ENCODE measurements around the gene PPP1R36.

PPP1R36 gene

GRCh38 chr14:64536488-64537245, 13.1 kb upstream of the PPP1R36 start:
- peaks cover 10% of the 10 kb centered on the region for H3K4me1 ChIP-seq (ENCODE audit: control insufficient read depth, insufficient read depth, low read length)
- no peak overlapping the region for H3K4me3 ChIP-seq (ENCODE audit: low read length)
- H3K27me3 ChIP-seq (ENCODE audit: control insufficient read depth, insufficient read depth, low read length), result peaks cover 10% of the 10 kb centered on the region
- H3K36me3 ChIP-seq (ENCODE audit: control insufficient read depth, insufficient read depth, low read length), result no peaks in the 10 kb centered on the region
- H3K9me3 ChIP-seq (ENCODE audit: control insufficient read depth, low read length), result no peaks in the 10 kb centered on the region
- no peak overlapping the region for H3K9ac ChIP-seq (ENCODE audit: low read length)

GRCh38 chr14:64540208-64541202, 9.3 kb upstream of the PPP1R36 start, which contains the start of gene HSPA2:
TSS of gene HSPA2 (plus strand) at chr14:64540741. CDS start at chr14:64540850, 109 bp downstream.
- H3K27me3 ChIP-seq (ENCODE audit: control insufficient read depth, insufficient read depth, low read length), result peaks cover 18% of the 10 kb centered on the region
- H3K9me3 ChIP-seq (ENCODE audit: control insufficient read depth, low read length), result no peaks in the 10 kb centered on the region
- H3K4me1 ChIP-seq (ENCODE audit: control insufficient read depth, insufficient read depth, low read length), result peaks cover 18% of the 10 kb centered on the region
- H3K4me3 ChIP-seq (ENCODE audit: low read length), result peak within 1 kb of the TSS; percentile 54
- H3K36me3 ChIP-seq (ENCODE audit: control insufficient read depth, insufficient read depth, low read length), result no peaks in the 10 kb centered on the region
- peak within 1 kb of the TSS; percentile 75 for H3K9ac ChIP-seq (ENCODE audit: low read length)

GRCh38 chr14:64541261-64541971, 8.3 kb upstream of the PPP1R36 start:
- Histone ChIP-seq H3K36me3 (ENCODE audit: control insufficient read depth, insufficient read depth, low read length) (no peaks in the 10 kb centered on the region), H3K27me3 (ENCODE audit: control insufficient read depth, insufficient read depth, low read length) (peaks cover 18% of the 10 kb centered on the region), H3K9ac (ENCODE audit: low read length) (no peak overlapping the region), H3K4me1 (ENCODE audit: control insufficient read depth, insufficient read depth, low read length) (peaks cover 18% of the 10 kb centered on the region), H3K9me3 (ENCODE audit: control insufficient read depth, low read length) (no peaks in the 10 kb centered on the region), H3K4me3 (ENCODE audit: low read length) (peak overlapping the region; percentile 49)

GRCh38 chr14:64541972-64542835, 7.6 kb upstream of the PPP1R36 start:
- Histone ChIP-seq H3K4me1 (ENCODE audit: control insufficient read depth, insufficient read depth, low read length) (peaks cover 18% of the 10 kb centered on the region), H3K27me3 (ENCODE audit: control insufficient read depth, insufficient read depth, low read length) (peaks cover 18% of the 10 kb centered on the region), H3K36me3 (ENCODE audit: control insufficient read depth, insufficient read depth, low read length) (no peaks in the 10 kb centered on the region), H3K9ac (ENCODE audit: low read length) (no peak overlapping the region), H3K9me3 (ENCODE audit: control insufficient read depth, low read length) (no peaks in the 10 kb centered on the region), H3K4me3 (ENCODE audit: low read length) (peak overlapping the region; percentile 49)

GRCh38 chr14:64542836-64543201, 6.9 kb upstream of the PPP1R36 start:
- Histone ChIP-seq H3K27me3 (ENCODE audit: control insufficient read depth, insufficient read depth, low read length) (peaks cover 18% of the 10 kb centered on the region), H3K4me1 (ENCODE audit: control insufficient read depth, insufficient read depth, low read length) (peaks cover 18% of the 10 kb centered on the region), H3K36me3 (ENCODE audit: control insufficient read depth, insufficient read depth, low read length) (no peaks in the 10 kb centered on the region), H3K9me3 (ENCODE audit: control insufficient read depth, low read length) (no peaks in the 10 kb centered on the region), H3K9ac (ENCODE audit: low read length) (no peak overlapping the region), H3K4me3 (ENCODE audit: low read length) (no peak overlapping the region)

GRCh38 chr14:64544607-64545312, 5.0 kb upstream of the PPP1R36 start:
- H3K4me3 ChIP-seq (ENCODE audit: low read length), result no peak overlapping the region

GRCh38 chr14:64549016-64549415, 745 bp upstream of the PPP1R36 start:
- Histone ChIP-seq H3K36me3 (ENCODE audit: control insufficient read depth, insufficient read depth, low read length) (no peaks in the 10 kb centered on the region), H3K4me3 (ENCODE audit: low read length) (no peak overlapping the region), H3K9ac (ENCODE audit: low read length) (no peak overlapping the region), H3K27me3 (ENCODE audit: control insufficient read depth, insufficient read depth, low read length) (no peaks in the 10 kb centered on the region), H3K9me3 (ENCODE audit: control insufficient read depth, low read length) (no peaks in the 10 kb centered on the region), H3K4me1 (ENCODE audit: control insufficient read depth, insufficient read depth, low read length) (peaks cover 18% of the 10 kb centered on the region)

More at GRCh38 chr14:64544607-64545312, 5.0 kb upstream of the PPP1R36 start:
- H3K9ac ChIP-seq (ENCODE audit: low read length), result no peak overlapping the region
- H3K36me3 ChIP-seq (ENCODE audit: control insufficient read depth, insufficient read depth, low read length), result no peaks in the 10 kb centered on the region
- H3K4me1 ChIP-seq (ENCODE audit: control insufficient read depth, insufficient read depth, low read length), result peaks cover 25% of the 10 kb centered on the region
- H3K9me3 ChIP-seq (ENCODE audit: control insufficient read depth, low read length), result no peaks in the 10 kb centered on the region
- H3K27me3 ChIP-seq (ENCODE audit: control insufficient read depth, insufficient read depth, low read length), result peaks cover 18% of the 10 kb centered on the region

- Histone ChIP-seq H3K9ac (ENCODE audit: low read length) (peak overlapping the region; percentile 93), H3K9me3 (ENCODE audit: control insufficient read depth, low read length) (no peaks in the 10 kb centered on the region), H3K4me3 (ENCODE audit: low read length) (peak overlapping the region; percentile 89), H3K36me3 (ENCODE audit: control insufficient read depth, insufficient read depth, low read length) (no peaks in the 10 kb centered on the region), H3K4me1 (ENCODE audit: control insufficient read depth, insufficient read depth, low read length) (peaks cover 18% of the 10 kb centered on the region), H3K27me3 (ENCODE audit: control insufficient read depth, insufficient read depth, low read length) (no peaks in the 10 kb centered on the region)
Measured at GRCh38 chr14:64550621-64551333, 1.0 kb downstream of the PPP1R36 start.

GRCh38 chr14:64554556-64554955, 4.8 kb downstream of the PPP1R36 start:
- Histone ChIP-seq H3K36me3 (ENCODE audit: control insufficient read depth, insufficient read depth, low read length) (no peaks in the 10 kb centered on the region), H3K4me3 (ENCODE audit: low read length) (no peak overlapping the region), H3K4me1 (ENCODE audit: control insufficient read depth, insufficient read depth, low read length) (peaks cover 11% of the 10 kb centered on the region), H3K9ac (ENCODE audit: low read length) (no peak overlapping the region), H3K27me3 (ENCODE audit: control insufficient read depth, insufficient read depth, low read length) (no peaks in the 10 kb centered on the region), H3K9me3 (ENCODE audit: control insufficient read depth, low read length) (no peaks in the 10 kb centered on the region)

- Histone ChIP-seq H3K4me3 (ENCODE audit: low read length) (no peak overlapping the region), H3K36me3 (ENCODE audit: control insufficient read depth, insufficient read depth, low read length) (no peaks in the 10 kb centered on the region), H3K4me1 (ENCODE audit: control insufficient read depth, insufficient read depth, low read length) (no peaks in the 10 kb centered on the region), H3K27me3 (ENCODE audit: control insufficient read depth, insufficient read depth, low read length) (no peaks in the 10 kb centered on the region), H3K9me3 (ENCODE audit: control insufficient read depth, low read length) (no peaks in the 10 kb centered on the region), H3K9ac (ENCODE audit: low read length) (no peak overlapping the region)
Measured at GRCh38 chr14:64556526-64556925, 6.8 kb downstream of the PPP1R36 start.
